HepG2 (cell line): Measurements from ENCODE around the gene SYNE2. TPM values are rescaled to one million over a fixed set of nuclear protein-coding genes. Genes with fewer than 3 reads are reported as not detected.

Source experiments
- FOXA1 ChIP-seq, 2 experiments: fragments of 450-650 bp in 1 of 2; sonication (generic) in 1 of 2; formaldehyde crosslinking in 1 of 2; IDR thresholded peaks; 2 replicates each; pipeline versions ENCODE4 v1.4.0 to v1.6.1; 2016 to 2020; ENCODE audit warnings: missing genetic modification reagents in 1 of 2
- FOXM1 ChIP-seq: sonication (generic); formaldehyde crosslinking; IDR thresholded peaks from 2 replicates; pipeline ENCODE4 v1.5.0; 2020; ENCODE audit warnings: missing genetic modification reagents
- ZBTB34 ChIP-seq: sonication (generic); formaldehyde crosslinking; IDR thresholded peaks from 2 replicates; pipeline ENCODE4 v1.8.0; 2022; ENCODE audit warnings: mild to moderate bottlenecking, missing genetic modification reagents
- ZNF318 ChIP-seq: sonication (generic); formaldehyde crosslinking; IDR thresholded peaks from 2 replicates; pipeline ENCODE4 v1.4.0; 2020; ENCODE audit warnings: mild to moderate bottlenecking, missing genetic modification reagents
- polyA plus RNA-seq, 8 experiments: library from polyadenylated mRNA; depleted of rRNA in 3 of 8; stranded (reverse) in 7 of 8; unstranded in 1 of 8; fragments of >200 nt; fragmentation: Illumina TruSeq in 4 of 8; extraction: Trizol in 4 of 8; gene quantifications; 2 replicates each; pipeline versions ENCODE4 v1.2.1 to v1.2.3, GENCODE V29; 2011 to 2016; ENCODE audit warnings: low read depth in 4 of 8, missing spikeins in 1 of 8, mixed read lengths in 1 of 8; ENCODE audit not compliant: insufficient read depth in 1 of 8
- total RNA-seq, 5 experiments: library from RNA; depleted of rRNA; stranded (reverse); fragments of >200 nt; fragmentation: Illumina TruSeq; extraction: Trizol; gene quantifications; 2 replicates each; pipeline ENCODE4 v1.2.3, GENCODE V29; 2016; ENCODE audit warnings: low read depth in 1 of 5

The SYNE2 gene
- total and polyA plus RNA-seq, 2 of the 13 experiments (the other 11 are each of a cell fraction or from before 2014, with no cell fraction given) = 6.2 to 13.3 TPM

GRCh38 chr14:63986789-63987533 lies 134.2 kb downstream of the SYNE2 start (continued):
- TF ChIP-seq ZBTB34 (no peak), FOXA1 (IDR thresholded peaks at IDR 0.05) (no peak), FOXA1 (CRISPR knock-in tag; IDR thresholded peaks at IDR 0.05) (no peak), ZNF318 (no peak), FOXM1 (CRISPR knock-in tag) (no peak)
